Liver (tissue), 3 donors: Measurements from ENCODE around the gene KLHL2.
"Not testable (repeated sequence)": the region's sequence is repeated elsewhere in the genome, so short reads cannot be mapped to it uniquely, and the experiment has no call there.

Source experiments
- RAD21 ChIP-seq, 2 donors: IDR thresholded peaks; 2 replicates each; pipeline ENCODE4 v1.6.1; 2016; ENCODE audit warnings: antibody characterized with exemption in 2 of 2, mild to moderate bottlenecking in 2 of 2
- TF ChIP-seq, protein P1 (sequence below): fragments of 150-350 bp; IDR thresholded peaks from 2 replicates; pipeline ENCODE4 v1.5.1; 2017; ENCODE audit warnings: improper control_type of control experiment, low read depth, low read length; ENCODE audit not compliant: missing input control
- TF ChIP-seq, protein P2 (sequence below): IDR thresholded peaks from 2 replicates; pipeline ENCODE4 v1.6.1; 2016; ENCODE audit warnings: antibody characterized with exemption
- TF ChIP-seq, protein P3 (sequence below): IDR thresholded peaks from 2 replicates; pipeline ENCODE4 v1.6.1; 2016; ENCODE audit warnings: antibody characterized with exemption
- donor health status: healthy.
- donor health status: healthy.

- not testable (repeated sequence) for TF ChIP-seq RAD21 (IDR thresholded peaks at IDR 0.05)
- TF ChIP-seq, protein P1, sequence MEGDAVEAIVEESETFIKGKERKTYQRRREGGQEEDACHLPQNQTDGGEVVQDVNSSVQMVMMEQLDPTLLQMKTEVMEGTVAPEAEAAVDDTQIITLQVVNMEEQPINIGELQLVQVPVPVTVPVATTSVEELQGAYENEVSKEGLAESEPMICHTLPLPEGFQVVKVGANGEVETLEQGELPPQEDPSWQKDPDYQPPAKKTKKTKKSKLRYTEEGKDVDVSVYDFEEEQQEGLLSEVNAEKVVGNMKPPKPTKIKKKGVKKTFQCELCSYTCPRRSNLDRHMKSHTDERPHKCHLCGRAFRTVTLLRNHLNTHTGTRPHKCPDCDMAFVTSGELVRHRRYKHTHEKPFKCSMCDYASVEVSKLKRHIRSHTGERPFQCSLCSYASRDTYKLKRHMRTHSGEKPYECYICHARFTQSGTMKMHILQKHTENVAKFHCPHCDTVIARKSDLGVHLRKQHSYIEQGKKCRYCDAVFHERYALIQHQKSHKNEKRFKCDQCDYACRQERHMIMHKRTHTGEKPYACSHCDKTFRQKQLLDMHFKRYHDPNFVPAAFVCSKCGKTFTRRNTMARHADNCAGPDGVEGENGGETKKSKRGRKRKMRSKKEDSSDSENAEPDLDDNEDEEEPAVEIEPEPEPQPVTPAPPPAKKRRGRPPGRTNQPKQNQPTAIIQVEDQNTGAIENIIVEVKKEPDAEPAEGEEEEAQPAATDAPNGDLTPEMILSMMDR, result not testable (repeated sequence)
- TF ChIP-seq, protein P2, sequence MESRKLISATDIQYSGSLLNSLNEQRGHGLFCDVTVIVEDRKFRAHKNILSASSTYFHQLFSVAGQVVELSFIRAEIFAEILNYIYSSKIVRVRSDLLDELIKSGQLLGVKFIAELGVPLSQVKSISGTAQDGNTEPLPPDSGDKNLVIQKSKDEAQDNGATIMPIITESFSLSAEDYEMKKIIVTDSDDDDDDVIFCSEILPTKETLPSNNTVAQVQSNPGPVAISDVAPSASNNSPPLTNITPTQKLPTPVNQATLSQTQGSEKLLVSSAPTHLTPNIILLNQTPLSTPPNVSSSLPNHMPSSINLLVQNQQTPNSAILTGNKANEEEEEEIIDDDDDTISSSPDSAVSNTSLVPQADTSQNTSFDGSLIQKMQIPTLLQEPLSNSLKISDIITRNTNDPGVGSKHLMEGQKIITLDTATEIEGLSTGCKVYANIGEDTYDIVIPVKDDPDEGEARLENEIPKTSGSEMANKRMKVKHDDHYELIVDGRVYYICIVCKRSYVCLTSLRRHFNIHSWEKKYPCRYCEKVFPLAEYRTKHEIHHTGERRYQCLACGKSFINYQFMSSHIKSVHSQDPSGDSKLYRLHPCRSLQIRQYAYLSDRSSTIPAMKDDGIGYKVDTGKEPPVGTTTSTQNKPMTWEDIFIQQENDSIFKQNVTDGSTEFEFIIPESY, result not testable (repeated sequence)
- TF ChIP-seq, protein P3, sequence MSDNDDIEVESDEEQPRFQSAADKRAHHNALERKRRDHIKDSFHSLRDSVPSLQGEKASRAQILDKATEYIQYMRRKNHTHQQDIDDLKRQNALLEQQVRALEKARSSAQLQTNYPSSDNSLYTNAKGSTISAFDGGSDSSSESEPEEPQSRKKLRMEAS, result not testable (repeated sequence)
These were observed 77.3 kb downstream of the KLHL2 start for GRCh38 chr4:165284697-165285096.
